Hepatocyte (in vitro differentiated cells): ENCODE results near the gene TEX29.

Experiments
- CTCF ChIP-seq: fragments of 200-600 bp; sonication (generic); IDR thresholded peaks from 2 replicates; pipeline ENCODE4 v1.5.1; 2016; ENCODE audit warnings: antibody characterized with exemption, mild to moderate bottlenecking; ENCODE audit not compliant: poor library complexity
- EZH2 ChIP-seq: fragments of 200-600 bp; sonication (generic); IDR thresholded peaks from 2 replicates; pipeline ENCODE4 v1.6.1; 2016; ENCODE audit warnings: antibody characterized with exemption, mild to moderate bottlenecking, borderline replicate concordance
- EZH2phosphoT487 ChIP-seq: fragments of 200-600 bp; sonication (generic); IDR thresholded peaks from one replicate; pipeline ENCODE4 v1.6.1; 2018; ENCODE audit warnings: antibody characterized with exemption, mild to moderate bottlenecking, low read depth, moderate library complexity; ENCODE audit not compliant: unreplicated experiment, severe bottlenecking

DNA sequence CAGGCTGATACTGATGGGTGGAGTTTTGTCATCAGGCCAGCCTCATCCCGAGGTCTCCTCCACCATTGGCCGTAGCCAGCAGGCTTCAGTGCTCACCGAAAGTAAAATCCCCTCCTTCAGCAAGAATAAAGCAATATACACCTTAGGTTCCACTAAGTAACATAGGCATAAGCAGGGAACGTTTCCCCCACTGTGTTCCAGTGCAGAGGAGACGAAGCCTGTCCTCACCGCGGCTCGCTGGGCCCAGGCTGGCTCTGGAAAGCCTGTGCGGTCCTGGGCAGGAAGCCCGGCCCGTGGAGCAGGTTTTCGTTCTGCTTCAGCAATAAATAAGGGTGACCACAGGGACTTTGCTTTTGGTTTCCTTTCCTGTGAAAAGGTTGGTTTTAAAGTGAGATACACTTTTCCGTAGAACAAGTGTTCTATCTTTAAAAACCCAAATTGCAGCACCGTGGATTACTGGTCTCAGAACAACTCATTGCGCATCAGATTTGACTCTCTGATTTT is 16.3 kb upstream of the TEX29 start:
- TF ChIP-seq EZH2 (no peak), CTCF (no peak), EZH2phosphoT487 (no peak)
